DMS79 (cell line): Measurements from ENCODE around the gene TANGO2.

Experiments
- DNase-seq: peaks from one replicate; lab custom pipeline; 2025; lab: John Stamatoyannopoulos, UW

Gene TANGO2, protein sequence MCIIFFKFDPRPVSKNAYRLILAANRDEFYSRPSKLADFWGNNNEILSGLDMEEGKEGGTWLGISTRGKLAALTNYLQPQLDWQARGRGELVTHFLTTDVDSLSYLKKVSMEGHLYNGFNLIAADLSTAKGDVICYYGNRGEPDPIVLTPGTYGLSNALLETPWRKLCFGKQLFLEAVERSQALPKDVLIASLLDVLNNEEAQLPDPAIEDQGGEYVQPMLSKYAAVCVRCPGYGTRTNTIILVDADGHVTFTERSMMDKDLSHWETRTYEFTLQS

DNA sequence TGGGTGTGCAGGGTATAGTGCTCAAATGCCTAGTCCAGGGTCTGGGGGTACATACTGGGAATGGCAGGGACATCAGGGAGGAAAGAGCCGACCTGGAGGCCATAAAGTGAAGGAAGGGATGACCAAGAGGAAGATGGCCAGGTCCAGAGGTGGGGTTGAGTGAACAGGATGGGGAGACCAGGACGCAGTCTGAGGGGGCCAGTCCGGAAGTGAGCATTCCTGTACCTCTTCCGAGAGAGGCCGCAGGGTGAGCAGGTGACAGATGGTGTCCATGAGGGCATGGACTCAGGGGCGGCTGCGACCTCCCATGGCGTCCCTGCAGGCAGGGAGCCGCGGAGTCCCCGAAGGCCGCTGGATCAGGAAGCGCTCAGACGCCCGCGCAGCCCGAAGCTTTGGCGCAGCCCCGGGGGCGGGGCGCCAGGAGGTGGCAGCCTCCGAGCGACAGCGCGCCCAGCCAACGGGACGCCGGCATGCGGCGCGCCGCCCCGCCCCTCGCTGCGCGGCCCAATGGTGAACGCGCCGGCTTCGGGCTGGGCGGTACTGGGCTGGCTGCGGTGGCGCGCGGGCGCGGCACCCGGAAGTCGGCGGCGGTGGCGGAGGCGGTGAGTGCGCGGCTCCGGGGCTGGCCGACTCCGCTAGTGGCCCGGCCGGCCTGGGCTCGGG is at the start of gene TANGO2:
Gene TANGO2, plus strand, starts transcription at position 578 of the 663 bp plus-strand sequence. CDS start 15,689 bp downstream, outside the sequence.
- DNase-seq: peak; percentile 28

DNA sequence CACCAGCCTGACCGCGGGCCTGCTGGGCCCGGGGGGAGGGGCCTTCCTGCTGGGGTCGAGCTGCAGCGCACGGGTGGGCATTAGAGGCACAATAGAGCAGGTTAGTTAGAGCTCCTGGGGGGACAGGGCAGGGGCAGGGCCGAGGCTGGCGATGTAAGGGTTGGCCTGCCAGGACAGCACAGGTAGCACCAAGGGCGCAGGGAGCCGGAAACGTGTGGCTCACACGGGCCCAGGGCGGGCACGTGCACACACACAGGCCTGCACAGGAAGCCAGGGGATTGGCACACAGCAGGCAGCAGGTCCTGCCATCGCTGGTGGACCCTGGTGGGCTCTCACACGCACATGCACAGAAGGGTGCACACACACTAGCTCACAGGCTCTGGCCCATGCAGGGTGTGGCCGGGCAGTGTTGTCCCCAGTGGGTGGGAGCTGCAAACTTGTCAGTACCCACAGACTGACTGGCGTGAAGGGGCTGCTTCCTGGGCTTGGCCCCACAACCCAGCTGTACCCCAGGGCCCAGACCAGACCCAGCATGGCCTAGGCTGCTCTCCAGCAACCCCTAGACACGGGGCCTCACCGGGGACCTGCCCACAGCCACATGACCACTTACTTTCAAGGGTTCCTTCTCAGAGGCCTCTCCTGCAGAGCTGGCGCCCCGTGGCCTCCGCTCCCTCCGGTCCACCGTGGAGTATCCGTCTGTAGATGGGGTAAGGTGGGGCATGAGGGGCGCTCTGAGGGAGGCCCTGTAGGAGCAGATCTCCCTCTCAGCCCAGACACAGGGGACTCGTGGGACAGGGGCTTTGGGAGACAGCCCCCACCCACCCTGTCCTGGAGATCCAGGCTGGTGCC is 49.4 kb upstream of the TANGO2 start:
- no peak for DNase-seq

DNA sequence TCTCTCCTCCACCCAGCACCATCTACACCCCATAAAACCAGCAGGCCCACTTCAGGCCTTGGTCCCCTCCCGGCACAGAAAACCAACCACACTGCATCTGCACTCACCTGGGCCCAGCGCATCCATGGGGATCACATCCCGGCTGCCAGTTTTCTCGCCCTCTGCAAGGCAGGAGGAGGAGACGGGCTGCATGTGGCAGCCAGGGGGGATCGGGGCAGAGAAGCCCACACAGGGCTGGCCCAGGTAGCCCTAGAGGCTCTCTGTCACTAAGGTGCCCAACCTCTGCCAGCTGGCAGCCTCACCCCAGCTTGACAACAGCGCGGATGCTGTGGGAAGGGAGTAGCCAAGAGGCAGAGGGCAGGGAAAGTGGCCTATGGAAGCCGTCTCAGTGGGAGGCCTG is 48.7 kb upstream of the TANGO2 start:
- no peak for DNase-seq

DNA sequence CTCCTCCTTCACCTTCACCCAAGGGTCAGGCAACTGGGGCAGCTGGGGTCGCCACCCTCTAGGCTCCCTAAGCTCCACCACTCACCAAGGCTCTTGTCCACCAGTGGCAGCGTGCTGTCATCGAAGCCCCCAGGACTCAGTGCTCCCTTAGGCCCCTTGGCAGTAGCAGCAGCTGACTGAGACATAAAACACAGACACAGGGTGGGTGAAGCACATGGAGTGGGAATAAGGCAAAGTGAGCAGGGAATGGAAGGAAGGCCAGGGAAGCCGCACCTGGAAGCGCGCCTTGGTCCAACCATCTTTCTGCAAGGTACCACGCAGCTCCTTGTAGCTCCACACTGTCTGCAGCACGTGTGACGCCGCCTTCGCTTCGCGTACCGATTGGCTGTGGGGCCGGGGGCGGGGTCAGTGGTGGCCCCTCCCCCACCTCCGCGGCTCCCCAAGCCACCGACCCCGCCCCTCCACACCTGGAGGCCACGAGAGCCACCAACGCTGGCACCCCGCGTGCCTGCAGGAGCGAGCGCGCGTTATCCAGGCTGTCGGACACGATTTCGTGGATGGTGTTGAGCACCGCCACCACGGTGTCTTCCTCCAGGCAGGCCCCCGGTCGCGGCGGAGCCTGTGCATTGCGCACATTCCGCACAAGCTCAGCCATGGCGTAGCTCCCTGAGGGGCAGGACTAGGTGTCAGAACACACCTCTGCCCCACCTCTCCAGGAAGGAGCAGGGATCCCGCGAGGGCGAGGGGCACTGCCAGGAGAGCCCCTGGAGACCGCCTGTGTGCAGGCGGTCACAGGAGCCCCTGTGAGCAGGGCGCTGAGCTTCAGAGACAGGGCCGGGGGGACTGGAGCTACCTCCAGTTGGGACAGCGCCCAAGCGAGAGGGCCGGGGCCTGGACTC is 48.0 kb upstream of the TANGO2 start:
- no peak for DNase-seq

DNA sequence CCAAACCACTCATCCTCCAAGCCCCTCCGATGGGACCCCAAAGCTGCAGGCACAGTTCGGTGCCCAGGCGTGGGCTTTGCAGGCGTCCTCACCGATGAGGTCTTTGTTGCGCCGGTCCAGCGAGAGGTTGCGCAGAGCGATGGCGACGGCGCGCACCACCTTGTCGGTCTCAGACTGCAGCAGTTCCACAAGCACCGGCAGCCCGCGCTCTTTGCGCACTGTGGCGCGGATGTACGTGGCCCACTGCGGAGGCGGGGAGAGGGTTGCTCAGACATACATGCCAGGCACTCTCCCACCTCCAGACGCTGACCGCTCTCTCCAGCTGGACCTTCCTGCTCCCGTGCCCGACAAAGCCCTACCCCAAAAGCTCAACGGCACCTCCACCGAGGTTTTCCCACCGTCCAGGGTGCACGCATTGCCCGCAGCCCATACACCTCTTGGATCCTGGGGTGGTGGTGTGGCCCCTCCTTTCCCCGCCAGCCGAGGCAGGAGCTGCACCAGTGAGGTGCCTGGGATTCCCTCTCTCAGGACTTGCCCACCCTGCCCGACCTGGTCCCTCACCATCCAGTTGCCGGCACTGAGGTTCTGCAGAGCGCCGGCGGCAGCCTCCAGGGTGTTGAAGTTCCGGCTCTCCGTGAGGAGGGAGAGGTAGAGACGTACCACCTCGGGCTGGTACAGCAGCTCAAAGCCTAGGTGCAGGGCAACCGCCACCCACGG is 47.2 kb upstream of the TANGO2 start:
- DNase-seq: no peak

DNA sequence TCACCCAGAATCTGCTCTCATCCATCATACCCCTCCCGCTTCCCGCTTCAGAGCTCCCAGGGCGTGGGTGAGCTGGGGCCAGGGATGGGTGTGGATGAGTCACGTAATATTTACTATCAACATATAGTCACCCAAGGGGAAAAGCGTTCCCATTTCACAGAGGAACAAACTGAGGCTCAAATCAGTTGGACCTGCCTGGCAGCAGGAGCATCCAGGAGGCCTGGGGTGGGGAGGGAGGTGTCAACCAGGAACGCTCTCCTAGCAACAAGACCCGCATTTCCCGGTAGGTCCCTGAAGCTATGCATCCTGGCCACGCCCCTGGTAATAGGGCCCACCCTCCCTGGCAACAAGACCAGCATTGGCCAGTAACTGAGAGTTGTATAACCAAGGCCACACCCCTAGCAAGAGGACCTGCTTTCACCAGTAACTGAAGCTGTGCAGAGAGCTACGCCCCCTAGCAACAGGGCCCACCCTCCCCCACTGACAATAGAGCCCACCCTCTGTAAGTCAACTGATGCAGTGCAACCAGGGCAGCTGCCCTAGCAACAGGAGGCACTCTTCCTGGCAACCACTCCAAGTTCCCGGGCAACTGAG is 46.5 kb upstream of the TANGO2 start:
- DNase-seq: peak; percentile 66

DNA sequence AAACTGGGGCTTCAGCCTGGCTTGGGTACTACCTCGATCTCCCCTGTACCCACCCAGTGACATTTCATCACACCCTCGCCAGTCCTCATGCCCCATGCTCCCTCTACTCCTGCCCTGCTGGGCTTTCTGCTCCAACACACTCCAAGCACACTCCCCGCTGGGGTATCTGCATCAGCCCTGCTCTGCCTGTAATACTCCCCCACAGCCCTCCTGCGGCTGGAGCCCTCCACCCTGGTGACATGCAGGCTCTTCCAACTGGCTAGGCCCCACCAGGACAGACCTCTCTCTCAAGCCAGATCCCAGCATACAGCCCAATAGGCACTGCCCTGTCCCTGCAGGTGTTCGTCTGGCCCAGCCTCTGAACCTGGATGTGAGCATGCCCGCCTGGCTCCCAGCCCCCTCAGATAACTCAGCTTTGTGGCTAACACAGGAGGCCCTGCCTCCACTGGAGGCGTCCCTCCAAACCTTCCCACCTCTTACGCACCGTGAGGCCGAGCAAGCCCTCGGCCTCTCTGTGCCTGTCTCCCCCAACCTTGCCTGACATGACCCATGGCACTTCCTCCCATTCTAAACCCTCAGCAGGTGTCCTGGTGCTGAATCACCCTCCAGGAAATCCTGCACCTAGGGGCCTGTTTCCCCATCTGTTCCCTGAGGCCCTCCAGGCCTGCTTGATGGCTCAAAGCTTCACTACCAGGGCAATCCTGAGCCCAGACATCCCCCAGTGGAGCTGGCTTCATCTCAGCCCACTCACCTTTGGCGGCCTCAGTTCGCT is 45.8 kb upstream of the TANGO2 start:
- no peak for DNase-seq

DNA sequence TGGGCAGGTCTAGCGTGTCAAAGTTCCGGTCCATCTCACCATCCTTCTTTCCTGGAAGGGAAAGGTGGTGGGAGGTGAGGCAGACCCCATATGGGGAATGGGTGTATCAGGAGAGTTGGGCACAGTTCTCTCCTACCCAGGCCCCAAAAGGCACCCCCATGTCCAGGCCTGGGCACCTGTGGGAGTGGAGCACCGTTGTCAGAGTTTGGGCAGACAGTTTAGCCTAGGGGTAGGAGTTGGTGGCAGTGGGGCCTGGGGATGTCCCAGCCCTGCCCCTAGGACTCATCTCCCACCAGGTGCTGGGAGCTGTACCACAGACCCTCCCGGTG is 45.2 kb upstream of the TANGO2 start:
- DNase-seq: no peak

DNA sequence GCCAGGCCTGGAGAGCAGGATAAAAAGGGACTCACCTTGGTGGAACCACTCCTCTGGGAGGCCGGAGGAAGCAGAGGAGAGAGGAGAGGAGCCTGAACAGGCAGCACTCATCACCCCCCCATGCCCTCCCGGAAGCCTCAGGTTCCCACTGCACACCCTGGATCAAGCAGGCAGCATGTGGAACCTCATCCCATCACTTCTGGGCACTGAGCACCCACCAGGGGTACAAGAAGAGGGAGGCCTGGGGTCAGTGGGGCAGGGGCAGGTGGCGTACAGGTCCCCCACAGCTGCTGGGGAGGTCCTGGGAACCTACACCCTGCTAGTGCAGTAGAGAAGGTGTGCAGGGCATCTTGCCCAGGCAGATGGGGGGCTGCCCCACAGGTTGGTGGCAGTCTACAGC is 44.2 kb upstream of the TANGO2 start:
- DNase-seq: no peak

DNA sequence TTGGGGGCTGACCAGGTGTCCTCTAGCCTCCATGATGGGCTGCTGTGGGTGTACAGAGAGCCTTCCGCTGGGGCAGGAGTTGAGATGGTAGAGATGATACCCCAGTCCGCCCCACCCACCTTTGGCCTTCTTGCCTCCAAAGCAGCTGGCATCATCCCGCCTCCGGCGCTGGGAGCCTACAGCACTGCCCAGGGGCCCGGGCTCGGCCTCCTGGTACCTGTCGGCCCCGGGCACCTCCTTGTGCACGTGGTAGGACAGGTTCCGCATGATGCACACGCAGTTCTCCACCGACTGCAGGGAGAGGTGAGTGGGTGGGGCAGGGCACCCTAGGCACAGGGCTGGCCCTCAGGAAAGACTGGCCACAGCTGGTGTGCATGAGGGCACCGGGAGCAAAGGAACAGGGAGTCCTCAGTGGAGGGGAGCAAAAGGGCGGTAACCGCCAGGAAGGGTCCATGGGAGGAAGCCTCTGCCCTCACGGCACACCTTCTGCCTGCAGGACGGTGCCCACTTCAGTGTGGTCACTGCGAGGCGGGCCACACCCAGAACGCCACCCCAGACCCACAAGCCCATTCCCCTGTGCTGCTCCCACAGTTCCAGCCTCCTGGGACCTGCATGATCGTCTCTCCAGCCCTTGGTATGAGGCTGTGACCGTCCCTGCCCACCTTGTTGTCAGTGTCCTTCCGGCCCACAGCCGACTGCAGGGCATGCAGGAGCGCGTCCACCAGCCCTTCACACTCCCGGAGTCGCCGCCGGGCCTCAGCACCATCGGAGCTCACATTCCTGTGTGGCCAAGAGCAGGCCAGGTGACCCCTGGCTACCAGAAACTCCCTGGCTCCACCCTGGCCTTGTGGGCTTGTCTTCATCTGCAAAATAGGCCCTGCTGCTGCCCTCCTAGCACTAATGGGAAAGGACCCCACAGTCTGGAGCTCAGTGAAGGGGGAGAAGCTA is 43.3 kb upstream of the TANGO2 start:
- no peak for DNase-seq

DNA sequence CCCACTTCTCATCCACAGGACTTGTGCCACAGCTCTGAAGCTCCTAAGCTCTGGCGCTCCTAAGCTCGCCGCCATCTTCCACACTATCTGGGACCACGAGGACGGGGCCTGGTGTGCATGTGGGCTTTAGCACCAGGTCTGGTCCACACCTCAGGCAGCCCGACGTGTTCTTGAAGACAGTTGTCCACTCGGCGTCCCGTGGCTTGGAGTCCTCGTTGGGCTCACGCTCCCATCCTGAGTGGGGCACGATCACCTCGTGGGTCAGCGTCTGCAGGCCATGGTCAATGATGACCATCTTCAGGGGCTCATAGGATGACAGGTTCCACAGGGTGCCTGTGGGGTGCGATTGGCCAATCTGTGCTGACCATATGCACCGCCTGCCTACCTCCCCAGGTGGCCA is 42.2 kb upstream of the TANGO2 start:
- DNase-seq: no peak

DNA sequence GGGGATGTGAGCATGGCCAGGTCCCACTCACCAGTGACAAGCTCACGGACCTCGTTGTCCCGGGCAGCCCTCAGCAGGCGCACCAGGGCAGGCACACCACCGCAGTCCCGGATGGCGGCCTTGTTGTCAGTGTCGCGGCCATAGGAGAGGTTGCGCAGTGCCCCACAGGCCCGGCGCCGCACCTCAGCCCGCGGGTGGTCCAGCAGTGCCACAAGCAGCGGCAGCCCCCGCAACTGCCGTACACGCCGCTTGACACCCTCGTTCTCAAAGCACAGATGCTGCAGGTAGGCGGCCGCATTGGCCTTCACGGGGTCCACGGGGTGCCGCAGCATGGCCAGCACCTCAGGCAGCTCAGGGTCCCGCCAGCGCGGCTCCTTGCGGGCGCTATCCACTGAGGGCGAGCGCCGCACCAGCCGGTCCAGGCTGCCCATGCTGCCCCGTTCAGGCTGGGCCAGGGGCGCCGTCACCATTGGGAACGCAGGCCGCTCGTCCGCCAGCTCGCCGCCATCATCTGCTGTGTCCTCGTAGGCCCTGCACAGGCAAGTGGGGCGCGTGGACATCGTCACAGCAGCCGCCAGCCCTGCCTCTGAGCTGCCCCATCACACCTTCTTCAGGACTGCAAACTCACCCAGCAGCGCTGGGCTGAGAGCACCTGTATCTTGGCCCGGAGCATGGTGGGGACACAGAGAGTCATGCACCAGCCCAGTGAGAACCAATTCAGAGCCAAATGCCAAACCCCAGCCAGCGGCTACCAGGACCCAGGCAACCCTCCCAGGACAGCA is 41.0 kb upstream of the TANGO2 start:
- no peak for DNase-seq

DNA sequence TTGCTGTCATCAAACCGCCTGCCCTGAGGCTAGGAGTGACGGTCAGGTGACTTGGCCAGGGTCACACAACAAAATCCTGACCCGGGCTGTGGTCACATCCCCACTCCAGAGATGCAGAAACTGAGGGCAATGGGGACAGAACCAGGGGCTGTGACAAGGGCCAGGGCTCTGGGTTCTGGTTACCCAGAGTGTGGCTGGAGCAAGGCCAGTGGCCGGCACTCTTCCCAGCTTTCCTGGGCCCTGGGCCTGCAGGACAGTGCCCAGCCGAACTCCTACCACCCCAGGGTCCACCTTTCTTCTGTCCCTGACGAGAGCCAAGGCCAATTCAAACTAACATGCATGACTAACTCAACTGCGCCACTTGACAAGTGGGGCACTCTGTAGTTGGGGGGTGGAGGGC is 40.1 kb upstream of the TANGO2 start:
- DNase-seq: no peak

DNA sequence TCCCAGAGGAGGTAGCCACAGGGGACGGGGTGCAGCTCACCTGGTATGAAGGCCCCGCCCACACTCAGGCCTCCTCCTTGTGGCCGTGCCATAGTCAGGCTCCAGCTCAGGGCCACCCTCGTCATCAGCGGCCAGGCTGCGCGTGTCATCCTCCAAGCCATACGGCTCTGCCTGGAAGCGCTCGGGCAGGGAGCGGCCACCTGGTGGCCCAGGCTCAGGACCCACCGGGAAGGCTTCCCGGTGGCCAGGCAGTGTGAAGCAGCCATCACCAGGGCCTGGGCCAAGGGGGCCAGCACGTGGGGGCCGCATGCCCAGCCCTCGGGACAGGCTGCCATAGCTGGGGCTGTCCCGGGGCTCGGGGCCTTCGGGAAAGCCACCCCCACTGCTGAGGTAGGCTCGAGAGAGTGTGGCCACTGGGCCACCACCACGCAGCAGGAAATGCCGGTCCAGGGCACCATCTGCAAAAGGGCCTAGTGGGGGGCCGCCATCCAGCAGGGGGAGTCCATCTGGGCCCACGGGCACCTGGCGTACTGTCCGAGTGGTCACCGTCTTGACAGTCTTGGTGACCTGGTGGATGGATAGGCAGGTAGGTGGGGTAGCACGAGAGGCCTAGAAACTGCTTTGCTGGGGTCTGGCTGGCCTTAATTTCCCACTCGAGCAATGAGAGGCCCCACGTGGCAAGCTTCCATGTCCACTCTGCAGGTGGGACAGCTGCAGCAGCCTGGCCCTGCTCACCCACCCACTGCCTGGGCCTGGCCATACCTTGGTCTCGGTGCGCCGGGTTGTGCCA is 39.5 kb upstream of the TANGO2 start:
- DNase-seq: no peak

DNA sequence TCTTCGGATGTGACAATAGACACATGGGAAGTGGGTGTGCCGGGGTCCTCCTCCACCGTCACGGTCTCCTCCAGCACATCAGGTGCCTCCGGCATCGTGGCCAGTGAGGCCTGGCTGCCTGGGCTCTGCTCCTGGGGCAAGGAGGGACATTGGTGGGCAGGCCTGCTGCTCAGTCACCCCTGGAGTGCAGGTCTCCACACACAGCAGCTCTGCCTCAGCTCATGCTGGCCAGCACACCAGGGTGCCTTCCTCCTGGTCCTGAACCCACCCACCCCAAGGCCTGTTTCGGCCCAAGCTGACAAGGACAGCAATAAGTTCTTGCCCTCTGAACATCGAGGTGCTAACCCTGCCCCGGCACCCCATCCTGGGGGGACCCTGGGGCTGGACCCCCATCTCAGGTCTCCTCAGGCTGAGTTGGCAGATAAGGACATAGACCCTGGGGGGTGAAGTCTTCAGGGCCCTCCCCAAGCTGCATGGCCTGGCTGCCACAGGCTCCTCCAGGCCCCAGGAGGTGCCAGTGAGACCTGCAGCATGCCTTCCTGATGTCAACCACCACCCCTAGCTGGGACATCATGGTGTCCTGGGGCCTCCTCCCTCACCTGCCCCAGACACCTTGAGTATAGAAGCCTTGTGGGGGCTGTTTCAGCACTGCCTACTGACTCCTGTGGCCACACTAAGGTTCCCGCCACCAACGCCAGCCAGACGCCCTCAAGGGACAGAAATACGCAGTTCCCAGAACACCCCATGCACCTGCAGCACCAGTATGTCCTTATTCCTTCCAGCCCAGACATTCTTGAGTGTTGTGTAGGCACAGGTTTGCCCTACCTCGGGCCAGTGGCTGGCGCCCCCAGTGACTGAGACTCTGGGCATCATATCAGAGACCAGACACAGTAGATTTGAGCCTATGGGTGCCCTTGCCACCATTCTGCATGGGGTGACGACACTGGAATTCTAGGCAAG is 38.7 kb upstream of the TANGO2 start:
- no peak for DNase-seq

DNA sequence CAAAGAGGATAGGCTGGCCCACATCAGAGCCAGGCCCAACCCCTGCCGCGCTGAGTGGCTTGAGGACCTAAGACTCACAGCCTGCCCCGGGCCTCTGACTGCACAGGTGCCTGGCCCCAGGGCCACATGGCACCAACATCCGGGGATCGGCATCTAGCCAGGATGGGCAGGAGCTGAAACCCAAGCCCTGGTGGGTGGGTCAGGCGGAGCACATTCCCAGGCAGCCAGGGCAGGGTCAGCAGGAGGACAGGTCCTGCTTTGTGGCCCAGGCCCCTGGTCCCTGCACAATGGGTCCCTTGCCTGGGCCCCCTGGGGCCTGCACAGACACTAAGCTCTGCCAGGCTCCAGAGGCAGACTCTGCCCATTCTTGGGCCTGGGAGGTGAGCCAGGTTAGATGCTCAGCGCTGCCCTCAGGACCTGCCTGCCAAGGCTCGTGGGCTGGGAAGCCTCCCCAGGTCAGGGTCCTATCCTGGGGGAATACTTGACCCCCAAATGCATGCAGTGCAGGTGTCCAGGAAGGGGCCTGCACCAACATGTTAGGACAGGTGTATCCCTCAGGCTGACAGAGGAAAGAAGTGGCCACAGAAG is 37.8 kb upstream of the TANGO2 start:
- no peak for DNase-seq
